Measurements from ENCODE around the gene LRPAP1.

GRCh38 chr4:3563403-3563802 is 31.2 kb upstream of the LRPAP1 start:
- no peak for TF ChIP-seq POLR2A (IDR thresholded peaks at IDR 0.05)
- TF ChIP-seq CTCF (IDR thresholded peaks at IDR 0.05): no peak

Data from esophagus squamous epithelium (tissue), 4 donors.